HepG2 (cell line): Measurements from ENCODE around the gene ALOX15. TPM values are rescaled to one million over a fixed set of nuclear protein-coding genes. Genes with fewer than 3 reads are reported as not detected.

Source experiments
- ATAC-seq: fragments of 200-7000 bp; cut with Tn5 transposase; 3 replicates; pipeline ENCODE4 v1.9.1; 2020; ENCODE audit warnings: mild to moderate bottlenecking, moderate library complexity
- BruUV-seq: library from RNA; stranded (reverse); fragments of 400-500 nt; replicated peaks from 2 replicates; lab custom pipeline; 2021; lab: Mats Ljungman, UMichigan
- CTCF ChIA-PET: fragments of 300-600 bp; formaldehyde crosslinking; extraction: SDS; loops from one replicate; lab custom pipeline; 2021; ENCODE audit warnings: low total read pairs, inconsistent platforms, low intra/inter-chr PET ratio; lab: Yijun Ruan, JAX
- POLR2A ChIA-PET: fragments of 350-600 bp; sonication (Branson Sonifier 250); formaldehyde crosslinking; loops from one replicate; lab custom pipeline; 2020; ENCODE audit warnings: antibody characterized with exemption, inconsistent platforms; lab: Yijun Ruan, JAX
- DNase-seq: peaks from one replicate; pipeline ENCODE4 v3.0.0-alpha.2; 2015; ENCODE audit warnings: low spot score
- FAIRE-seq: peaks from 3 replicates; lab custom pipeline; 2011; peaks lifted over from hg19 to GRCh38; lab: Jason Lieb, UNC
- H2AFZ ChIP-seq: one replicate; pipeline ENCODE4 v1.6.1; 2011; ENCODE audit warnings: low read length, inconsistent platforms
- H3K27ac ChIP-seq: fragments of 300-600 bp; 3 replicates; pipeline ENCODE4 v1.8.0; 2011; ENCODE audit warnings: mixed run types, mild to moderate bottlenecking, mixed read lengths, low read length, inconsistent platforms; ENCODE audit not compliant: insufficient read depth; ENCODE audit errors: extremely low read length
- H3K27me3 ChIP-seq, 2 experiments: fragments of 200-600 bp in 1 of 2; 2 replicates in 1 of 2; 3 replicates in 1 of 2; pipeline versions ENCODE4 v1.6.0 to v1.8.0; 2011; ENCODE audit warnings: low read length in 2 of 2, mild to moderate bottlenecking in 2 of 2, moderate library complexity in 2 of 2, inconsistent platforms in 1 of 2; ENCODE audit not compliant: insufficient read depth in 2 of 2, control insufficient read depth in 1 of 2
- H3K36me3 ChIP-seq, 2 experiments: fragments of 200-600 bp in 1 of 2; replicated peaks in 1 of 2; 2 replicates in 1 of 2; 3 replicates in 1 of 2; pipeline versions ENCODE4 v1.5.1 to v1.8.0; 2011; ENCODE audit warnings: low read length in 2 of 2, inconsistent platforms in 1 of 2; ENCODE audit not compliant: insufficient read depth in 2 of 2, control insufficient read depth in 1 of 2
- H3K4me1 ChIP-seq: 2 replicates; pipeline ENCODE4 v1.5.1; 2012; ENCODE audit warnings: low read length, inconsistent platforms; ENCODE audit not compliant: insufficient read depth
- H3K4me2 ChIP-seq: 2 replicates; pipeline ENCODE4 v1.6.0; 2011; ENCODE audit warnings: low read depth, low read length, inconsistent platforms
- H3K4me3 ChIP-seq, 3 experiments: fragments of 200-600 bp in 1 of 3; sonication (generic), shearing (Covaris generic) in 1 of 3; replicated peaks in 1 of 3; 2 replicates each; pipeline ENCODE4 v1.5.1; 2011 to 2016; ENCODE audit warnings: low read length in 3 of 3, inconsistent platforms in 2 of 3, low read depth in 2 of 3, mild to moderate bottlenecking in 2 of 3, control low read depth in 1 of 3, mixed read lengths in 1 of 3; ENCODE audit not compliant: insufficient read depth in 1 of 3
- H3K79me2 ChIP-seq: one replicate; pipeline ENCODE4 v1.6.1; 2011; ENCODE audit warnings: low read length, inconsistent platforms; ENCODE audit not compliant: insufficient read depth
- H3K9ac ChIP-seq: 2 replicates; pipeline ENCODE4 v1.6.0; 2011; ENCODE audit warnings: mild to moderate bottlenecking, low read depth, low read length, inconsistent platforms; ENCODE audit not compliant: insufficient read depth
- H3K9me3 ChIP-seq: 2 replicates; pipeline ENCODE4 v1.5.1; 2012; ENCODE audit warnings: mild to moderate bottlenecking, low read length
- H4K20me1 ChIP-seq: 2 replicates; pipeline ENCODE4 v1.6.0; 2011; ENCODE audit warnings: inconsistent platforms, mild to moderate bottlenecking, low read length, moderate library complexity; ENCODE audit not compliant: insufficient read depth
- CBFB ChIP-seq: sonication (generic); formaldehyde crosslinking; IDR thresholded peaks from 2 replicates; pipeline ENCODE4 v1.4.0; 2020; ENCODE audit warnings: missing genetic modification reagents
- DMAP1 ChIP-seq: IDR thresholded peaks from 2 replicates; pipeline ENCODE4 v1.6.1; 2016
- NR2F6 ChIP-seq, 2 experiments: IDR thresholded peaks; 2 replicates each; pipeline ENCODE4 v1.6.1; 2016; ENCODE audit warnings: antibody characterized with exemption in 1 of 2, mild to moderate bottlenecking in 1 of 2
- NRL ChIP-seq: sonication (generic); formaldehyde crosslinking; IDR thresholded peaks from 2 replicates; pipeline ENCODE4 v1.5.0; 2020; ENCODE audit warnings: missing genetic modification reagents, mild to moderate bottlenecking, moderate library complexity, borderline replicate concordance
- POLR2G ChIP-seq: fragments of 200-400 bp; formaldehyde crosslinking; IDR thresholded peaks from 2 replicates; pipeline ENCODE4 v1.6.1; 2018; ENCODE audit warnings: mild to moderate bottlenecking, low read depth, low read length, moderate library complexity
- SCMH1 ChIP-seq: sonication (generic); formaldehyde crosslinking; IDR thresholded peaks from 2 replicates; pipeline ENCODE4 v1.9.0; 2021; ENCODE audit warnings: missing genetic modification reagents, mild to moderate bottlenecking, borderline replicate concordance
- ZNF343 ChIP-seq: sonication (generic); formaldehyde crosslinking; IDR thresholded peaks from 2 replicates; pipeline ENCODE4 v1.4.0; 2020; ENCODE audit warnings: mild to moderate bottlenecking, missing genetic modification reagents
- ZNF563 ChIP-seq: sonication (generic); formaldehyde crosslinking; IDR thresholded peaks from 2 replicates; pipeline ENCODE4 v1.8.0; 2022; ENCODE audit warnings: mild to moderate bottlenecking, moderate library complexity, missing genetic modification reagents
- ZSCAN22 ChIP-seq: sonication (generic); formaldehyde crosslinking; IDR thresholded peaks from 2 replicates; pipeline ENCODE4 v1.4.0; 2020; ENCODE audit warnings: mild to moderate bottlenecking, missing genetic modification reagents
- WGBS: methylation state at CpG from one replicate; pipeline ENCODE4 v1.1.6; 2017; ENCODE audit warnings: low lambda C conversion rate; 5-methylcytosine and 5-hydroxymethylcytosine counted together
- in situ Hi-C: cut with HindIII; loops from 2 replicates; pipeline ENCODE4 v1.10.0; 2017; ENCODE audit warnings: low pct_unique_long_range_greater_than_20kb; ENCODE audit not compliant: extremely low pct_ligation_motif_present
- intact Hi-C: fragments of 100-400 bp; cut with micrococcal nuclease; formaldehyde crosslinking; loops from one replicate; pipeline ENCODE4 v1.10.0; 2022; ENCODE audit not compliant: unreplicated experiment
- polyA plus RNA-seq, 8 experiments: library from polyadenylated mRNA; depleted of rRNA in 3 of 8; stranded (reverse) in 7 of 8; unstranded in 1 of 8; fragments of >200 nt; fragmentation: Illumina TruSeq in 4 of 8; extraction: Trizol in 4 of 8; gene quantifications; 2 replicates each; pipeline versions ENCODE4 v1.2.1 to v1.2.3, GENCODE V29; 2011 to 2016; ENCODE audit warnings: low read depth in 4 of 8, missing spikeins in 1 of 8, mixed read lengths in 1 of 8; ENCODE audit not compliant: insufficient read depth in 1 of 8
- total RNA-seq, 5 experiments: library from RNA; depleted of rRNA; stranded (reverse); fragments of >200 nt; fragmentation: Illumina TruSeq; extraction: Trizol; gene quantifications; 2 replicates each; pipeline ENCODE4 v1.2.3, GENCODE V29; 2016; ENCODE audit warnings: low read depth in 1 of 5
- TF ChIP-seq, protein P1 (sequence below): sonication (generic); formaldehyde crosslinking; IDR thresholded peaks from 2 replicates; pipeline ENCODE4 v1.4.0; 2020; ENCODE audit warnings: mild to moderate bottlenecking, missing genetic modification reagents
- TF ChIP-seq, protein P2 (sequence below): sonication (generic); formaldehyde crosslinking; IDR thresholded peaks from 2 replicates; pipeline ENCODE4 v1.4.0; 2020; ENCODE audit warnings: mild to moderate bottlenecking, missing genetic modification reagents
- TF ChIP-seq, protein P3 (sequence below): fragments of 450-650 bp; IDR thresholded peaks from 2 replicates; pipeline ENCODE4 v1.6.1; 2017

ALOX15 gene
- total and polyA plus RNA-seq, 2 of the 13 experiments (the other 11 are each of a cell fraction or from before 2014, with no cell fraction given): 0.04 TPM; not detected in 1

DNA sequence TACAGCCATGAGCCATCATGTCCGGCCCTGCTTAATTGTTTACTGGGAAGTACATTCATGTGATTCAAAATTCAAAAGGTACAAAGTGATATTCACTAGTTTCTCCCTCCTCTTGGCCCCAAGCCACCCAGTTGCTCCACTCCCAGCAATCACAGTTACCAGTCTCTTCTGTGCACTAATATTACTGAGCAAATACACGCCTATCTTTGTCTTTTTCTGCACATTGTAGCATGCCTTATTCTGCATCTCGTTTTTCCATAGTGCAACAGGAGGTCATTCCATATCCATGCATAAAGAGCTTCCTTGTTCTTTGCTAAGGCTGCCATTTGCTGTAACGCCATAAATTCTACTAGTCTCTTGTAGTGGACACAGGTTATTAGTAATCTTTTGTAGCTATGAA lies 2.2 kb upstream of the ALOX15 start:
- FAIRE-seq (no peak), DNase-seq (peak; percentile 13), ATAC-seq (no peak)
- Histone ChIP-seq H4K20me1 (no peaks in the 10 kb centered on the region), H3K27ac (no peak overlapping the region), H3K27me3 (peaks cover 7 to 33% of the 10 kb centered on the region in 2 experiments), H3K4me2 (no peak overlapping the region), H3K9ac (no peak overlapping the region), H3K4me3 (no peak overlapping the region), H3K9me3 (no peaks in the 10 kb centered on the region), H3K36me3 (no peaks in the 10 kb centered on the region), H3K4me1 (peaks cover 49% of the 10 kb centered on the region), H2AFZ (no peak overlapping the region), H3K79me2 (no peaks in the 10 kb centered on the region)
- intact Hi-C loops (no loop called here), in situ Hi-C loops (no loop called here)
- ChIA-PET CTCF (no interaction called here), POLR2A (no interaction called here)
- TF ChIP-seq DMAP1 (CRISPR knock-in tag): no peak
- no peak for TF ChIP-seq ZNF563
- TF ChIP-seq CBFB (CRISPR knock-in tag): no peak
- TF ChIP-seq NRL: no peak
- TF ChIP-seq, protein P1, sequence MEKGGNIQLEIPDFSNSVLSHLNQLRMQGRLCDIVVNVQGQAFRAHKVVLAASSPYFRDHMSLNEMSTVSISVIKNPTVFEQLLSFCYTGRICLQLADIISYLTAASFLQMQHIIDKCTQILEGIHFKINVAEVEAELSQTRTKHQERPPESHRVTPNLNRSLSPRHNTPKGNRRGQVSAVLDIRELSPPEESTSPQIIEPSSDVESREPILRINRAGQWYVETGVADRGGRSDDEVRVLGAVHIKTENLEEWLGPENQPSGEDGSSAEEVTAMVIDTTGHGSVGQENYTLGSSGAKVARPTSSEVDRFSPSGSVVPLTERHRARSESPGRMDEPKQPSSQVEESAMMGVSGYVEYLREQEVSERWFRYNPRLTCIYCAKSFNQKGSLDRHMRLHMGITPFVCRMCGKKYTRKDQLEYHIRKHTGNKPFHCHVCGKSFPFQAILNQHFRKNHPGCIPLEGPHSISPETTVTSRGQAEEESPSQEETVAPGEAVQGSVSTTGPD: no peak
- no peak for TF ChIP-seq SCMH1 (CRISPR knock-in tag)
- TF ChIP-seq ZSCAN22 (CRISPR knock-in tag): no peak
- BruUV-seq: no TSS peak
- 7% methylated on average over 4 of the region's 4 CpGs for WGBS

DNA sequence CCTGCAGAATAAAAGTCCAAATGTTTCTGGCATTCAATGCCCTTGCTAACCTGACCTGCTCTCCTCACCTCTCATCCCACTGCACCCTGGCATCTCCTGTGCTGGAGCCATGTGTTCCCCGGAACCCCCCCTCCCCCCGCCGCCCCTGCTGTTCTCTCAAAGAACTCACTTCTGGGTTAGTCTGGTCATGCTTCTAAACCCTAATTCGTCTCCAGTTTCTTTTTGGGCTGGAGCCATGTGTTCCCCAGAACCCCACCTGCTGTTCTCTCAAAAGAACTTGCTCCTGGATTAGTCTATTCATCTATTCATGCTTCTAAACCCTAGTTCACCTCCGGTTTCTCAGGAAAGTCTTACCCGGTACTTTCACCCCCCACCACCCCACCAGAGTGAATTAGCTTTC lies 808 bp upstream of the ALOX15 start:
- Histone ChIP-seq H4K20me1 (no peaks in the 10 kb centered on the region), H3K4me2 (peak overlapping the region; percentile 72; the same call in 1 of the 2 replicates)
- intact Hi-C loops: no loop called here
- POLR2A ChIA-PET: no interaction called here
- CTCF ChIA-PET: no interaction called here
- no peak for DNase-seq
- TF ChIP-seq ZNF343 (CRISPR knock-in tag): no peak
- no peak for TF ChIP-seq NRL
- no peak for TF ChIP-seq POLR2G
- TF ChIP-seq, protein P2, sequence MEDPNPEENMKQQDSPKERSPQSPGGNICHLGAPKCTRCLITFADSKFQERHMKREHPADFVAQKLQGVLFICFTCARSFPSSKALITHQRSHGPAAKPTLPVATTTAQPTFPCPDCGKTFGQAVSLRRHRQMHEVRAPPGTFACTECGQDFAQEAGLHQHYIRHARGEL (CRISPR knock-in tag): no peak
- TF ChIP-seq NR2F6 (IDR thresholded peaks at IDR 0.05): no peak
- no peak for TF ChIP-seq NR2F6 (CRISPR knock-in tag; IDR thresholded peaks at IDR 0.05)
- TF ChIP-seq, protein P3, sequence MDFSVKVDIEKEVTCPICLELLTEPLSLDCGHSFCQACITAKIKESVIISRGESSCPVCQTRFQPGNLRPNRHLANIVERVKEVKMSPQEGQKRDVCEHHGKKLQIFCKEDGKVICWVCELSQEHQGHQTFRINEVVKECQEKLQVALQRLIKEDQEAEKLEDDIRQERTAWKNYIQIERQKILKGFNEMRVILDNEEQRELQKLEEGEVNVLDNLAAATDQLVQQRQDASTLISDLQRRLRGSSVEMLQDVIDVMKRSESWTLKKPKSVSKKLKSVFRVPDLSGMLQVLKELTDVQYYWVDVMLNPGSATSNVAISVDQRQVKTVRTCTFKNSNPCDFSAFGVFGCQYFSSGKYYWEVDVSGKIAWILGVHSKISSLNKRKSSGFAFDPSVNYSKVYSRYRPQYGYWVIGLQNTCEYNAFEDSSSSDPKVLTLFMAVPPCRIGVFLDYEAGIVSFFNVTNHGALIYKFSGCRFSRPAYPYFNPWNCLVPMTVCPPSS: no peak
- TF ChIP-seq, all 625 proteins: peak for 0
- BruUV-seq: no TSS peak
- no peak overlapping the region for H3K27ac ChIP-seq
- H3K4me1 ChIP-seq: peaks cover 35% of the 10 kb centered on the region
- H3K4me3 ChIP-seq: peak overlapping the region in 1 of 3 experiments; percentile 52; a peak in 1 of 6 replicates
- no peaks in the 10 kb centered on the region for H3K79me2 ChIP-seq
- H3K36me3 ChIP-seq: no peaks in the 10 kb centered on the region
- no peak for FAIRE-seq
- H3K9ac ChIP-seq: no peak overlapping the region
- no peaks in the 10 kb centered on the region for H3K9me3 ChIP-seq
- ATAC-seq: no peak
- in situ Hi-C loops: no loop called here
- peaks cover 7 to 36% of the 10 kb centered on the region in 2 experiments for H3K27me3 ChIP-seq
- WGBS: 20% methylated on average over 6 of the region's 6 CpGs
- H2AFZ ChIP-seq: no peak overlapping the region
